ENCODE results near the gene LRRC26.

Gene LRRC26

GRCh38 chr9:137150617-137151457 lies 19.0 kb downstream of the LRRC26 start:
- no peak for TF ChIP-seq GATA3 (IDR thresholded peaks at IDR 0.05; ENCODE audit: low read depth, low read length)
- no peak for TF ChIP-seq GATA2 (IDR thresholded peaks at IDR 0.05; ENCODE audit: low read depth, low read length)

- TF ChIP-seq GATA3 (IDR thresholded peaks at IDR 0.05; ENCODE audit: low read depth, low read length): no peak
- TF ChIP-seq GATA2 (IDR thresholded peaks at IDR 0.05; ENCODE audit: low read depth, low read length): no peak
Measured at GRCh38 chr9:137149942-137150616, 19.8 kb downstream of the LRRC26 start.

GRCh38 chr9:137149363-137149762 lies 20.5 kb downstream of the LRRC26 start:
- TF ChIP-seq GATA3 (IDR thresholded peaks at IDR 0.05; ENCODE audit: low read depth, low read length): no peak
- no peak for TF ChIP-seq GATA2 (IDR thresholded peaks at IDR 0.05; ENCODE audit: low read depth, low read length)

GRCh38 chr9:137148661-137149060 lies 21.2 kb downstream of the LRRC26 start:
- no peak for TF ChIP-seq GATA2 (IDR thresholded peaks at IDR 0.05; ENCODE audit: low read depth, low read length)
- no peak for TF ChIP-seq GATA3 (IDR thresholded peaks at IDR 0.05; ENCODE audit: low read depth, low read length)

GRCh38 chr9:137148242-137148641 lies 21.6 kb downstream of the LRRC26 start:
- TF ChIP-seq GATA2 (IDR thresholded peaks at IDR 0.05; ENCODE audit: low read depth, low read length): no peak
- no peak for TF ChIP-seq GATA3 (IDR thresholded peaks at IDR 0.05; ENCODE audit: low read depth, low read length)

GRCh38 chr9:137147793-137148160 lies 22.1 kb downstream of the LRRC26 start:
- TF ChIP-seq GATA2 (IDR thresholded peaks at IDR 0.05; ENCODE audit: low read depth, low read length): no peak
- no peak for TF ChIP-seq GATA3 (IDR thresholded peaks at IDR 0.05; ENCODE audit: low read depth, low read length)

- no peak for TF ChIP-seq GATA2 (IDR thresholded peaks at IDR 0.05; ENCODE audit: low read depth, low read length)
- no peak for TF ChIP-seq GATA3 (IDR thresholded peaks at IDR 0.05; ENCODE audit: low read depth, low read length)
Measured at GRCh38 chr9:137147091-137147792, 22.6 kb downstream of the LRRC26 start.

- TF ChIP-seq GATA2 (IDR thresholded peaks at IDR 0.05; ENCODE audit: low read depth, low read length) (no peak), GATA3 (IDR thresholded peaks at IDR 0.05; ENCODE audit: low read depth, low read length) (no peak)
Measured at GRCh38 chr9:137146527-137146918, 23.3 kb downstream of the LRRC26 start.

- no peak for TF ChIP-seq GATA3 (IDR thresholded peaks at IDR 0.05; ENCODE audit: low read depth, low read length)
- TF ChIP-seq GATA2 (IDR thresholded peaks at IDR 0.05; ENCODE audit: low read depth, low read length): no peak
Measured at GRCh38 chr9:137145731-137146526, 23.9 kb downstream of the LRRC26 start.

- no peak for TF ChIP-seq GATA3 (IDR thresholded peaks at IDR 0.05; ENCODE audit: low read depth, low read length)
- TF ChIP-seq GATA2 (IDR thresholded peaks at IDR 0.05; ENCODE audit: low read depth, low read length): no peak
Measured at GRCh38 chr9:137143459-137143858, 26.4 kb downstream of the LRRC26 start.

- no peak for TF ChIP-seq GATA2 (IDR thresholded peaks at IDR 0.05; ENCODE audit: low read depth, low read length)
- TF ChIP-seq GATA3 (IDR thresholded peaks at IDR 0.05; ENCODE audit: low read depth, low read length): no peak
Measured at GRCh38 chr9:137141976-137142936, 27.6 kb downstream of the LRRC26 start.

- TF ChIP-seq GATA3 (IDR thresholded peaks at IDR 0.05; ENCODE audit: low read depth, low read length) (no peak), GATA2 (IDR thresholded peaks at IDR 0.05; ENCODE audit: low read depth, low read length) (no peak)
Measured at GRCh38 chr9:137141050-137141810, 28.6 kb downstream of the LRRC26 start.
